CD4-positive, alpha-beta memory T cell (primary cell): ENCODE data around the gene PRM2. TPM values are rescaled to one million over a fixed set of nuclear protein-coding genes. Genes with fewer than 3 reads are reported as not detected.

ENCODE experiments used
- CTCF ChIA-PET: fragments of 350-600 bp; sonication (Branson Sonifier 250); formaldehyde crosslinking; loops from one replicate; lab custom pipeline; 2021; ENCODE audit warnings: inconsistent platforms; ENCODE audit not compliant: partially characterized antibody; lab: Charles Lee
- POLR2A ChIA-PET: fragments of 350-600 bp; sonication (Branson Sonifier 250); formaldehyde crosslinking; loops from one replicate; lab custom pipeline; 2021; ENCODE audit not compliant: partially characterized antibody; lab: Charles Lee
- DNase-seq, 5 donors: peaks; one replicate each; pipeline versions ENCODE4 v3.0.0 to v3.0.0-alpha.2; 2020 to 2022; ENCODE audit warnings: mixed read lengths in 1 of 5
- H3K27ac ChIP-seq: one replicate; pipeline ENCODE4 v1.7.0; 2013; ENCODE audit warnings: low read depth, low read length
- H3K27me3 ChIP-seq: 2 replicates; pipeline ENCODE4 v1.7.0; 2013; ENCODE audit warnings: mild to moderate bottlenecking, low read length, moderate library complexity; ENCODE audit not compliant: insufficient read depth
- H3K36me3 ChIP-seq: 2 replicates; pipeline ENCODE4 v1.7.0; 2013; ENCODE audit warnings: mild to moderate bottlenecking, low read length, moderate library complexity; ENCODE audit not compliant: insufficient read depth
- H3K4me1 ChIP-seq: 2 replicates; pipeline ENCODE4 v1.7.0; 2013; ENCODE audit warnings: mild to moderate bottlenecking, low read length, moderate library complexity; ENCODE audit not compliant: insufficient read depth
- H3K4me3 ChIP-seq, 2 donors: one replicate each; pipeline ENCODE4 v1.7.0; 2013; ENCODE audit warnings: low read length in 2 of 2, mild to moderate bottlenecking in 1 of 2
- H3K9me3 ChIP-seq, 2 donors: one replicate each; pipeline ENCODE4 v1.7.0; 2013; ENCODE audit warnings: low read length in 2 of 2, control low read depth in 1 of 2; ENCODE audit not compliant: control insufficient read depth in 1 of 2
- H3K27ac Mint-ChIP-seq, 7 donors: one replicate each; pipeline ENCODE4 v1.8.0; 2020 to 2021; ENCODE audit warnings: mixed read lengths in 7 of 7, mild to moderate bottlenecking in 6 of 7, inconsistent platforms in 3 of 7, moderate library complexity in 3 of 7
- H3K27me3 Mint-ChIP-seq, 2 donors: one replicate each; pipeline ENCODE4 v1.8.0; 2020 to 2021; ENCODE audit warnings: mixed read lengths in 2 of 2
- H3K36me3 Mint-ChIP-seq, 2 donors: one replicate each; pipeline ENCODE4 v1.8.0; 2020 to 2021; ENCODE audit warnings: mixed read lengths in 2 of 2, inconsistent platforms in 1 of 2, mild to moderate bottlenecking in 1 of 2
- H3K4me1 Mint-ChIP-seq, 4 donors: one replicate each; pipeline ENCODE4 v1.8.0; 2020 to 2021; ENCODE audit warnings: mixed read lengths in 4 of 4, mild to moderate bottlenecking in 1 of 4
- H3K4me3 Mint-ChIP-seq, 8 donors: one replicate each; pipeline ENCODE4 v1.8.0; 2020 to 2021; ENCODE audit warnings: mixed read lengths in 8 of 8, mild to moderate bottlenecking in 7 of 8, moderate library complexity in 6 of 8, inconsistent platforms in 3 of 8
- H3K9me3 Mint-ChIP-seq, 8 donors: one replicate each; pipeline ENCODE4 v1.8.0; 2020 to 2021; ENCODE audit warnings: mixed read lengths in 8 of 8, mild to moderate bottlenecking in 5 of 8, inconsistent platforms in 3 of 8, moderate library complexity in 1 of 8
- intact Hi-C: fragments of 100-400 bp; cut with micrococcal nuclease; formaldehyde crosslinking; loops from one replicate; pipeline ENCODE4 v1.15.1; 2023
- polyA plus RNA-seq, 2 donors: library from polyadenylated mRNA; unstranded; fragments of 300-500 nt; fragmentation: Illumina TruSeq; gene quantifications; one replicate each; pipeline ENCODE4 v1.2.3, GENCODE V29; 2021
- total RNA-seq, 2 experiments: library from RNA; stranded (reverse); gene quantifications; one replicate each; pipeline ENCODE4 v1.2.3, GENCODE V29; 2021

Gene PRM2
- total and polyA plus RNA-seq, 4 experiments from 2014 or later, result not detected

GRCh38 chr16:11253009-11253994 lies 23.0 kb downstream of the PRM2 start:
- Histone ChIP-seq H3K27me3 (no peaks in the 10 kb centered on the region), H3K4me3 (peak overlapping the region; percentile 52 to 85), H3K27ac (peak overlapping the region; percentile 33), H3K36me3 (peaks cover 6% of the 10 kb centered on the region), H3K9me3 (no peaks in the 10 kb centered on the region), H3K4me1 (peaks cover 47% of the 10 kb centered on the region)
- peaks cover 0 to 14% (median 0%) of the 10 kb centered on the region in 8 donors for H3K9me3 Mint-ChIP-seq
- DNase-seq, result peak in 4 of 5 donors; percentile 39 to 81 (median 54)
- peaks cover 37 to 63% (median 44%) of the 10 kb centered on the region in 4 donors for H3K4me1 Mint-ChIP-seq
- peaks cover 5 to 36% of the 10 kb centered on the region in 2 donors for H3K36me3 Mint-ChIP-seq
- H3K27me3 Mint-ChIP-seq, result no peaks in the 10 kb centered on the region
- intact Hi-C loops, result loop anchor here (5.0 to 10.0 kb wide), 3 partner anchors 61 to 661 kb away; partner anchors contain the start of gene GSPT1
- peak overlapping the region; percentile 81 to 97 (median 95) for H3K27ac Mint-ChIP-seq
- peak overlapping the region; percentile 86 to 91 (median 89) for H3K4me3 Mint-ChIP-seq
- POLR2A ChIA-PET, result interaction anchor here (0.9 to 8.3 kb wide), 17 partner anchors 8 to 289 kb away, joined by 3 to 283 read pairs (median 8); partner anchors contain the start of gene TNP2
- CTCF ChIA-PET, result interaction anchor here (0.9 to 7.6 kb wide), 14 partner anchors 15 to 289 kb away, joined by 3 to 197 read pairs (median 8); no protein-coding TSS in a partner anchor

GRCh38 chr16:11252482-11252931 lies 23.8 kb downstream of the PRM2 start:
- peak overlapping the region; percentile 24 to 33 for H3K4me3 ChIP-seq
- Mint-ChIP-seq H3K9me3 (peaks cover 0 to 14% (median 0%) of the 10 kb centered on the region in 8 donors), H3K4me3 (peak overlapping the region; percentile 86 to 91 (median 89)), H3K27me3 (no peaks in the 10 kb centered on the region), H3K4me1 (peaks cover 32 to 56% (median 38%) of the 10 kb centered on the region in 4 donors), H3K36me3 (peaks cover 5 to 36% of the 10 kb centered on the region in 2 donors), H3K27ac (peak overlapping the region; percentile 69 to 97 (median 95))
- H3K4me1 ChIP-seq, result peaks cover 39% of the 10 kb centered on the region
- intact Hi-C loops, result loop anchor here (5.0 to 10.0 kb wide), 3 partner anchors 60 to 662 kb away; partner anchors contain the start of gene GSPT1
- no peaks in the 10 kb centered on the region for H3K9me3 ChIP-seq
- peaks cover 6% of the 10 kb centered on the region for H3K36me3 ChIP-seq
- CTCF ChIA-PET, result interaction anchor here (0.8 to 2.1 kb wide), 9 partner anchors 19 to 290 kb away, joined by 3 to 12 read pairs (median 4); no protein-coding TSS in a partner anchor
- peak in 1 of 5 donors; percentile 30 for DNase-seq
- H3K27me3 ChIP-seq, result no peaks in the 10 kb centered on the region
- POLR2A ChIA-PET, result interaction anchor here (0.6 to 8.3 kb wide), 19 partner anchors 10 to 866 kb away, joined by 3 to 283 read pairs (median 4); partner anchors contain the start of gene TNP2
- H3K27ac ChIP-seq, result peak overlapping the region; percentile 33

- H3K36me3 Mint-ChIP-seq, result peaks cover 5 to 32% of the 10 kb centered on the region in 2 donors
- peak overlapping the region; percentile 86 to 91 (median 89) for H3K4me3 Mint-ChIP-seq
- H3K4me3 ChIP-seq, result peak overlapping the region; percentile 24 to 33
- H3K9me3 ChIP-seq, result no peaks in the 10 kb centered on the region
- intact Hi-C loops, result loop anchor here (5.0 to 10.0 kb wide), 3 partner anchors 60 to 663 kb away; partner anchors contain the start of gene GSPT1
- H3K9me3 Mint-ChIP-seq, result peaks cover 0 to 14% (median 0%) of the 10 kb centered on the region in 8 donors
- peaks cover 32% of the 10 kb centered on the region for H3K4me1 ChIP-seq
- H3K36me3 ChIP-seq, result peaks cover 6% of the 10 kb centered on the region
- peak; percentile 74 to 90 (median 78) for DNase-seq
- H3K27me3 Mint-ChIP-seq, result no peaks in the 10 kb centered on the region
- ChIA-PET CTCF (interaction anchor here (0.8 to 2.1 kb wide), 9 partner anchors 16 to 289 kb away, joined by 3 to 12 read pairs (median 4); no protein-coding TSS in a partner anchor), POLR2A (interaction anchor here (0.6 to 8.3 kb wide), 21 partner anchors 10 to 865 kb away, joined by 3 to 283 read pairs (median 3); partner anchors contain the start of gene TNP2)
- peak overlapping the region; percentile 33 for H3K27ac ChIP-seq
- H3K27ac Mint-ChIP-seq, result peak overlapping the region; percentile 69 to 97 (median 95)
- H3K4me1 Mint-ChIP-seq, result peaks cover 25 to 49% (median 31%) of the 10 kb centered on the region in 4 donors
- no peaks in the 10 kb centered on the region for H3K27me3 ChIP-seq
Observed at GRCh38 chr16:11251525-11252481, 24.5 kb downstream of the PRM2 start.

- POLR2A ChIA-PET, result interaction anchor here (0.8 to 8.3 kb wide), 6 partner anchors 13 to 287 kb away, joined by 3 to 283 read pairs (median 6); no protein-coding TSS in a partner anchor
- no peak overlapping the region for H3K4me3 ChIP-seq
- no peaks in the 10 kb centered on the region for H3K27me3 ChIP-seq
- peaks cover 25 to 42% (median 33%) of the 10 kb centered on the region in 4 donors for H3K4me1 Mint-ChIP-seq
- H3K36me3 Mint-ChIP-seq, result peaks cover 5 to 29% of the 10 kb centered on the region in 2 donors
- H3K4me1 ChIP-seq, result peaks cover 31% of the 10 kb centered on the region
- intact Hi-C loops, result loop anchor here (5.0 to 10.0 kb wide), 3 partner anchors 59 to 664 kb away; partner anchors contain the start of gene GSPT1
- DNase-seq, result no peak
- no peaks in the 10 kb centered on the region for H3K27me3 Mint-ChIP-seq
- CTCF ChIA-PET, result interaction anchor here (1.0 to 2.1 kb wide), 5 partner anchors 15 to 288 kb away, joined by 3 to 12 read pairs (median 5); no protein-coding TSS in a partner anchor
- H3K36me3 ChIP-seq, result peaks cover 6% of the 10 kb centered on the region
- H3K27ac Mint-ChIP-seq, result peak overlapping the region in 6 of 7 donors; percentile 4 to 97 (median 93)
- H3K9me3 Mint-ChIP-seq, result peaks cover 0 to 12% (median 0%) of the 10 kb centered on the region in 8 donors
- H3K4me3 Mint-ChIP-seq, result peak overlapping the region in 1 of 8 donors; percentile 10
- H3K9me3 ChIP-seq, result no peaks in the 10 kb centered on the region
- peak overlapping the region; percentile 33 for H3K27ac ChIP-seq
Observed at GRCh38 chr16:11250786-11251524, 25.3 kb downstream of the PRM2 start.

GRCh38 chr16:11250091-11250785 lies 26.0 kb downstream of the PRM2 start:
- CTCF ChIA-PET, result no interaction called here
- intact Hi-C loops, result loop anchor here (5.0 to 10.0 kb wide), 3 partner anchors 58 to 665 kb away; partner anchors contain the start of gene GSPT1
- POLR2A ChIA-PET, result interaction anchor here (2.5 kb wide), 1 partner anchor 17 kb away, joined by 25 read pairs; no protein-coding TSS in a partner anchor
- Mint-ChIP-seq H3K4me1 (peaks cover 25 to 48% (median 33%) of the 10 kb centered on the region in 4 donors), H3K4me3 (peak overlapping the region in 1 of 8 donors; percentile 57), H3K27ac (peak overlapping the region in 6 of 7 donors; percentile 4 to 95 (median 80)), H3K27me3 (no peaks in the 10 kb centered on the region), H3K9me3 (peaks cover 0 to 12% (median 0%) of the 10 kb centered on the region in 8 donors), H3K36me3 (peaks cover 5 to 29% of the 10 kb centered on the region in 2 donors)
- Histone ChIP-seq H3K4me1 (peaks cover 31% of the 10 kb centered on the region), H3K4me3 (no peak overlapping the region), H3K36me3 (peaks cover 6% of the 10 kb centered on the region), H3K9me3 (no peaks in the 10 kb centered on the region), H3K27me3 (no peaks in the 10 kb centered on the region), H3K27ac (no peak overlapping the region)
- DNase-seq, result no peak
